Neural progenitor cell (in vitro differentiated cells): ENCODE data around the gene MPO. TPM values are rescaled to one million over a fixed set of nuclear protein-coding genes. Genes with fewer than 3 reads are reported as not detected.

Source experiments
- DNase-seq: peaks from one replicate; pipeline ENCODE4 v3.0.0-alpha.2; 2016; ENCODE audit warnings: low spot score
- H2AFZ ChIP-seq: fragments of 200-600 bp; sonication (generic); replicated peaks from 2 replicates; pipeline ENCODE4 v1.6.1; 2016; ENCODE audit warnings: antibody characterized with exemption
- H3F3A ChIP-seq: fragments of 200-600 bp; sonication (generic); 2 replicates; pipeline ENCODE4 v1.6.1; 2016; ENCODE audit warnings: antibody characterized with exemption, low read depth
- H3K27ac ChIP-seq: fragments of 200-600 bp; sonication (generic); 2 replicates; pipeline ENCODE4 v1.5.1; 2016; ENCODE audit warnings: mild to moderate bottlenecking
- H3K27me3 ChIP-seq: fragments of 200-600 bp; sonication (generic); 2 replicates; pipeline ENCODE4 v1.6.1; 2016; ENCODE audit warnings: mild to moderate bottlenecking, moderate library complexity
- H3K36me3 ChIP-seq: fragments of 200-600 bp; sonication (generic); 2 replicates; pipeline ENCODE4 v1.5.1; 2016
- H3K4me1 ChIP-seq: fragments of 200-600 bp; sonication (generic); 2 replicates; pipeline ENCODE4 v1.6.1; 2016; ENCODE audit warnings: mixed run types
- H3K4me2 ChIP-seq: fragments of 200-600 bp; sonication (generic); 2 replicates; pipeline ENCODE4 v1.6.1; 2016
- H3K4me3 ChIP-seq: fragments of 200-600 bp; sonication (generic); 2 replicates; pipeline ENCODE4 v1.5.1; 2016
- H3K79me2 ChIP-seq: fragments of 200-600 bp; sonication (generic); 2 replicates; pipeline ENCODE4 v1.6.1; 2016; ENCODE audit warnings: low read depth
- H3K9ac ChIP-seq: fragments of 200-600 bp; sonication (generic); 2 replicates; pipeline ENCODE4 v1.6.1; 2016
- H3K9me3 ChIP-seq: fragments of 200-600 bp; sonication (generic); 2 replicates; pipeline ENCODE4 v1.5.1; 2016; ENCODE audit warnings: low read depth
- H4K20me1 ChIP-seq: fragments of 200-600 bp; sonication (generic); 2 replicates; pipeline ENCODE4 v1.6.1; 2016; ENCODE audit warnings: low read depth
- H3K27ac Mint-ChIP-seq: 3 replicates; pipeline ENCODE4 v1.8.0; 2021; ENCODE audit warnings: mixed read lengths
- H3K27me3 Mint-ChIP-seq: 2 replicates; pipeline ENCODE4 v1.8.0; 2022; ENCODE audit warnings: low read depth, mild to moderate bottlenecking, inconsistent platforms, moderate library complexity, mixed read lengths; ENCODE audit not compliant: insufficient read depth
- H3K36me3 Mint-ChIP-seq: 3 replicates; pipeline ENCODE4 v1.8.0; 2021; ENCODE audit warnings: mixed read lengths
- H3K4me1 Mint-ChIP-seq: 3 replicates; pipeline ENCODE4 v1.8.0; 2021; ENCODE audit warnings: mixed read lengths
- H3K4me3 Mint-ChIP-seq: 3 replicates; pipeline ENCODE4 v1.8.0; 2021; ENCODE audit warnings: mild to moderate bottlenecking, moderate library complexity, mixed read lengths
- H3K9me3 Mint-ChIP-seq: 3 replicates; pipeline ENCODE4 v1.8.0; 2020; ENCODE audit warnings: mixed read lengths
- EZH2 ChIP-seq: fragments of 200-600 bp; sonication (generic); IDR thresholded peaks from 2 replicates; pipeline ENCODE4 v1.6.1; 2017; ENCODE audit warnings: antibody characterized with exemption, mild to moderate bottlenecking, moderate library complexity
- EZH2phosphoT487 ChIP-seq: fragments of 200-600 bp; sonication (generic); IDR thresholded peaks from 2 replicates; pipeline ENCODE4 v1.6.1; 2017; ENCODE audit warnings: antibody characterized with exemption
- total RNA-seq: library from RNA; depleted of rRNA; stranded (reverse); fragments of >200 nt; gene quantifications from 2 replicates; pipeline ENCODE4 v1.2.3, GENCODE V29; 2015; ENCODE audit warnings: low replicate concordance
- TF ChIP-seq, protein P1 (sequence below): fragments of 200-600 bp; sonication (generic); IDR thresholded peaks from 2 replicates; pipeline ENCODE4 v1.5.1; 2017; ENCODE audit warnings: antibody characterized with exemption, mild to moderate bottlenecking

The MPO gene
- total RNA-seq, 1 donor from 2014 or later: not detected

DNA sequence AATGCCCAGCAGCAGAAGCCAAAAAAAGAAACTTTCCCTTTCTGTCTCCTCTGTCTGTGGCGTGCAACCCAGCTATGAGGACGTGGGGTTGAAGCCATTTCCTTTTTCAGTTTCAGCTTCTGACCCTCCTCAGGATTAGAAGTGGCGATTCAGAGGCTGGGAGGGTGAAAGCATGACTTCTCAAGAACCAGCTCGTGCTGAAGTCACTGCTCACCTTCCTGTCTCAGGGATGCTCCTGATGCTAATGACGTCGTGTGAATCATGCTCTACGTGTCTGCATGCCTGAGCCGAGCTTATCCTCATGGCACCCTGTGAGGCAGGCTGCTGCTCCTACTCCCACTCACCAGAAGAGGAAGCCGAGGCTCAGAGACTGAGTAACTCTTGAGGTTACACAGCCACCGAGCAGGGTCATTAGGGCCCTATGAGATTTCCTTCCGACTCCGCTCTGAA lies 48.0 kb downstream of the MPO start:
- Mint-ChIP-seq H3K27me3 (peaks cover 4% of the 10 kb centered on the region), H3K4me3 (no peak overlapping the region), H3K27ac (no peak overlapping the region), H3K36me3 (no peaks in the 10 kb centered on the region), H3K9me3 (no peaks in the 10 kb centered on the region), H3K4me1 (peaks cover 4% of the 10 kb centered on the region)
- no peak for TF ChIP-seq EZH2phosphoT487
- TF ChIP-seq, protein P1, sequence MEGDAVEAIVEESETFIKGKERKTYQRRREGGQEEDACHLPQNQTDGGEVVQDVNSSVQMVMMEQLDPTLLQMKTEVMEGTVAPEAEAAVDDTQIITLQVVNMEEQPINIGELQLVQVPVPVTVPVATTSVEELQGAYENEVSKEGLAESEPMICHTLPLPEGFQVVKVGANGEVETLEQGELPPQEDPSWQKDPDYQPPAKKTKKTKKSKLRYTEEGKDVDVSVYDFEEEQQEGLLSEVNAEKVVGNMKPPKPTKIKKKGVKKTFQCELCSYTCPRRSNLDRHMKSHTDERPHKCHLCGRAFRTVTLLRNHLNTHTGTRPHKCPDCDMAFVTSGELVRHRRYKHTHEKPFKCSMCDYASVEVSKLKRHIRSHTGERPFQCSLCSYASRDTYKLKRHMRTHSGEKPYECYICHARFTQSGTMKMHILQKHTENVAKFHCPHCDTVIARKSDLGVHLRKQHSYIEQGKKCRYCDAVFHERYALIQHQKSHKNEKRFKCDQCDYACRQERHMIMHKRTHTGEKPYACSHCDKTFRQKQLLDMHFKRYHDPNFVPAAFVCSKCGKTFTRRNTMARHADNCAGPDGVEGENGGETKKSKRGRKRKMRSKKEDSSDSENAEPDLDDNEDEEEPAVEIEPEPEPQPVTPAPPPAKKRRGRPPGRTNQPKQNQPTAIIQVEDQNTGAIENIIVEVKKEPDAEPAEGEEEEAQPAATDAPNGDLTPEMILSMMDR: no peak
- no peak for TF ChIP-seq EZH2
- H3K36me3 ChIP-seq: no peaks in the 10 kb centered on the region
- H3K4me2 ChIP-seq: no peak overlapping the region
- no peak overlapping the region for H3K9ac ChIP-seq
- peak overlapping the region; percentile 61 for H2AFZ ChIP-seq
- H4K20me1 ChIP-seq: no peaks in the 10 kb centered on the region
- no peaks in the 10 kb centered on the region for H3K79me2 ChIP-seq
- no peak for DNase-seq
- H3K9me3 ChIP-seq: no peaks in the 10 kb centered on the region
- H3K4me3 ChIP-seq: no peak overlapping the region
- H3F3A ChIP-seq: peaks cover 12% of the 10 kb centered on the region
- H3K27me3 ChIP-seq: peaks cover 56% of the 10 kb centered on the region
- H3K4me1 ChIP-seq: peaks cover 20% of the 10 kb centered on the region
- H3K27ac ChIP-seq: no peak overlapping the region

DNA sequence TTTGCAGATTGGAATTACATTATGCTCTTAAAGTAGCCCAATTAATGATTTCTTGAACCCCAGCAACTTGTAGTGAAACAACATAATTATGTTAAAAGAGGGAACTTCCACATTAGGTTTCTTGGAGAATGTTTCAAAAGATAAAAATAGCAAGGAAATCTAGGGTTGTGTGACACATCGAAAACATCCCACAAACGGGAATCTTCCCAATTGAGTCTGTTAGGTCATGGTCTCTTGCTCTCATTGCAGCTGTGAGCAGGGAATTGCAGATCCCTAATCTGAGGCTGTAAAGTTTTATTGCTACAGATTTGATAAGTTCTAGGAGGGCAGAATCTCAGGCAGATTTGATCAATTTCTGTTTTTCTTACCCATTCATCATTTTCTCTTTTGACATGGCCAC lies 49.1 kb downstream of the MPO start:
- Mint-ChIP-seq H3K9me3 (no peaks in the 10 kb centered on the region), H3K4me1 (peaks cover 4% of the 10 kb centered on the region), H3K27ac (no peak overlapping the region), H3K36me3 (no peaks in the 10 kb centered on the region), H3K27me3 (peaks cover 4% of the 10 kb centered on the region), H3K4me3 (no peak overlapping the region)
- Histone ChIP-seq H3K79me2 (no peaks in the 10 kb centered on the region), H3K4me3 (no peak overlapping the region), H3K27me3 (peaks cover 45% of the 10 kb centered on the region), H3K36me3 (no peaks in the 10 kb centered on the region), H3K4me2 (no peak overlapping the region), H3F3A (peaks cover 12% of the 10 kb centered on the region), H3K9ac (no peak overlapping the region), H3K9me3 (no peaks in the 10 kb centered on the region), H3K27ac (no peak overlapping the region), H3K4me1 (peaks cover 20% of the 10 kb centered on the region), H4K20me1 (no peaks in the 10 kb centered on the region), H2AFZ (no peak overlapping the region)
- no peak for DNase-seq
- TF ChIP-seq EZH2phosphoT487 (no peak), EZH2 (no peak)
- TF ChIP-seq, protein P1: no peak

DNA sequence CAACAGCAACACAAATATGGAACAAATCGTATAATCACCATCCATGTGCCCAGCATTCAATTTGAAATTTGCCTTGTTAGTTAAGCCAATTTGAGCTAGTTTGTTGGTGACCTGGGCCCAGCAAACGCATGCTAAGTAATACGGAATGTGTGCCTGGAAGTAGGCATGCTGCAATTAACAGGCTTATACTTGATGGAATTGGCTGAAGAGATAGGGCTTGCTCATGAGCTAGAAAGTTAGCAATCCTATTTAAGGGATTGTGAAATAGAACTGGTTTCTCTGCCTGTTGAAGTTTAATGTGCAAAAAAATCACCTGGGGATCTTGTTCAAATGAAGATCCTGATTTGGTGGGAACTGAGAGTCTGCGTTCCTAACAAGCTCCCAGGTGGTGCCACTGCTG lies 50.9 kb downstream of the MPO start:
- TF ChIP-seq EZH2phosphoT487: no peak
- TF ChIP-seq EZH2: no peak
- TF ChIP-seq, protein P1: no peak
- H3K9ac ChIP-seq: no peak overlapping the region
- H3K4me1 Mint-ChIP-seq: peaks cover 4% of the 10 kb centered on the region
- no peaks in the 10 kb centered on the region for H3K79me2 ChIP-seq
- H3K36me3 Mint-ChIP-seq: no peaks in the 10 kb centered on the region
- no peak overlapping the region for H3K4me3 ChIP-seq
- H3K27ac Mint-ChIP-seq: no peak overlapping the region
- H3K9me3 Mint-ChIP-seq: no peaks in the 10 kb centered on the region
- no peak overlapping the region for H3K27ac ChIP-seq
- DNase-seq: no peak
- H2AFZ ChIP-seq: no peak overlapping the region
- no peak overlapping the region for H3K4me3 Mint-ChIP-seq
- H3K4me2 ChIP-seq: no peak overlapping the region
- no peaks in the 10 kb centered on the region for H4K20me1 ChIP-seq
- H3F3A ChIP-seq: peaks cover 12% of the 10 kb centered on the region
- peaks cover 20% of the 10 kb centered on the region for H3K4me1 ChIP-seq
- peaks cover 39% of the 10 kb centered on the region for H3K27me3 ChIP-seq
- no peaks in the 10 kb centered on the region for H3K9me3 ChIP-seq
- H3K36me3 ChIP-seq: no peaks in the 10 kb centered on the region
- peaks cover 4% of the 10 kb centered on the region for H3K27me3 Mint-ChIP-seq
